Cardiac fibroblast (primary cell): ENCODE data around the gene NCOA7.

Source experiments
- DNase-seq, 2 donors: peaks; one replicate each; pipeline versions ENCODE4 v3.0.0 to v3.0.0-alpha.2; 2010; ENCODE audit warnings: low read depth in 2 of 2
- H3K4me3 ChIP-seq, 2 donors: replicated peaks in 1 of 2; 1 replicate in 1 of 2; 2 replicates in 1 of 2; pipeline ENCODE4 v1.5.1; 2011; ENCODE audit warnings: low read depth in 2 of 2, low read length in 2 of 2, mild to moderate bottlenecking in 2 of 2, moderate library complexity in 1 of 2
- CTCF ChIP-seq: IDR thresholded peaks from one replicate; pipeline ENCODE4 v1.5.1; 2011; ENCODE audit warnings: low read depth, mild to moderate bottlenecking, low read length, inconsistent platforms

NCOA7 gene

GRCh38 chr6:125819535-125820326 is 29.0 kb downstream of the NCOA7 start:
- H3K4me3 ChIP-seq = no peak overlapping the region
- no peak for DNase-seq
- no peak for TF ChIP-seq CTCF

GRCh38 chr6:125821825-125822281 is 31.1 kb downstream of the NCOA7 start:
- peak in 1 of 2 donors; percentile 41 for DNase-seq
- no peak overlapping the region for H3K4me3 ChIP-seq
- TF ChIP-seq CTCF = no peak

DNA sequence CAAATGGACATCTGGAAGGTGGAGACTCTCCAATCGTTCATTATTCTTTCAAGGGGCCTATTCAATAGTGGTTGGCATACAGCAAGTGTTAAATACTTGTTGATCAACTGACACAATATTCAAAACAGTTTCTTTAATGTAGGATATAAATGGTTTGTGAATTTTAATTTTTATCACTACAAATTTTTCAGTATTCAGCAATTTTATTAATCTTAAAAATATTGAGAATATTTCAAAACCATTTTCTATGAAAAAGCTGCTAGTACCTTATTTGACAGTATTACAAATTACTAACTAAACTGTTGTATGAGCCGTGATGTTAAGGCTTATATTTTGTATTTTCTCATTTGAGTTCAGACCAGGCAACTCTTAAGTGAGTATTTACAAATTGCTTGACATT is 32.4 kb downstream of the NCOA7 start:
- no peak for DNase-seq
- H3K4me3 ChIP-seq = no peak overlapping the region
- no peak for TF ChIP-seq CTCF

DNA sequence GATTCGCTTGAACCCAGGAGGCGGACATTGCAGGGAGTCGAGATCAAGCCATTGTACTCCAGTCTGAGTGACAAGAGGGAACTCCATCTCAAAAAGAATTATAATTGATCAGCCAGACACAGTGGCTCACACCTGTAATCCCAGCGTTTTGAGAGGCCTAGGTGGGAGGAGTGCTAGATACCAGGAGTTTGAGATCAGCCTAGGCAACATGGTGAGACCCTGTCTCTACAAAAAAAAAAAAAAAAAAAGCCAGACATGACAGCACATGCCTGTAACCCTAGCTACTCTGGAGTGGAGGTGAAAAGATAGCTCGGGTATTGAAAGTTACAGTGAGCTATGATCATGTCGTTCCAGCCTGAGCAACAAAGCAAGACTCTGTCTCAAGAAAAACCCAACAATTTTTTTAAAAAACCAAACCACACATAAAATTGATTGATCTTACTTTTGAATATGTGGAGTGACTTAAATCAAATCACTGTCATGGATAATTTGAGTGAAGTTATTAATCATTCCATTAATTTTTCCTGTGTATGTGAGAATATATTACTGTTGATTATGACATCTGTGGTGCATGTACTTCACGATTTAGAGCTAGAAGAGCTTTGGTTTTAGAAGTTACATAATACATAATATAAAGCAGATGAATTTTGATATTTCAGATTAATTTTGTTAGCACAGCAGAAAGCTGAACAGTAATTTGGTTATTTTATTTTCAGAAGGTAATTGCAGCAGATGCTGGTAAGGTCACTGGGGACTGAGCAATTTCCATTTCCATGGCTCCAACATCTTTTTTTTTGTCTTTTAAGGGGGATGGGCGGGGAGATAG is 34.4 kb downstream of the NCOA7 start:
- no peak for DNase-seq
- H3K4me3 ChIP-seq = no peak overlapping the region
- TF ChIP-seq CTCF = no peak

DNA sequence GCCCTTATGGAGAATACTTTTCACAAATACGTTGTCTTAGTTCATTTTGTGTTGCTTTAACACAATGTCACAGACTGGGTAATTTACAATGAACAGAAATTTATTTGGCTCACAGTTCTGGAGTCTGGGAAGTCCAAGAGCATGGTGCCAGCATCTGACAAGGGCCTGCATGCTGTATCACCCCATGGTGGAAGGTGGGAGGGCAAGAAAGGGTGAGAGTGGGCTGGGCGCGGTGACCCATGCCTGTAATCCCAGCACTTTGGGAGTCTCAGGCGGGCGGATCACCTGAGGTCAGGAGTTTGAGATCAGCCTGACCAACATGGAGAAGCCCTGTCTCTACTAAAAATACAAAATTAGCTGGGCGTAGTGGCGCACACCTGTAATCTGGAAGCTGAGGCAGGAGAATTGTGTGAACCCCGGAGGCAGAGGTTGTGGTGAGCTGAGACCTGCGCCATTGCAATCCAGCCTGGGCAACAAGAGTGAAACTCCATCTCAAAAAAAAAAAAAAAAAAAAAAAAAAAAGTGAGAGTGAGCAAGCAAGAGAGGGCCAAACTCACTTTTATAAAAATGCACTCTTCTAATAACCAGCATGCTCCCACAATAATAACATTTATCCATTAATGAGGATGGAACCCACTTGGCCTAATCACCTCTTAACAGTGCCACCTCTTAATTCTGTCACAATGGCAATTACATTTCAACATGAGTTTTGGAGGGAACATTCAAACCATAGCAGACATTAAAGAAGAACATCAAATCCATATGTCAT is 36.1 kb downstream of the NCOA7 start:
- H3K4me3 ChIP-seq = no peak overlapping the region
- no peak for DNase-seq
- TF ChIP-seq CTCF = no peak

DNA sequence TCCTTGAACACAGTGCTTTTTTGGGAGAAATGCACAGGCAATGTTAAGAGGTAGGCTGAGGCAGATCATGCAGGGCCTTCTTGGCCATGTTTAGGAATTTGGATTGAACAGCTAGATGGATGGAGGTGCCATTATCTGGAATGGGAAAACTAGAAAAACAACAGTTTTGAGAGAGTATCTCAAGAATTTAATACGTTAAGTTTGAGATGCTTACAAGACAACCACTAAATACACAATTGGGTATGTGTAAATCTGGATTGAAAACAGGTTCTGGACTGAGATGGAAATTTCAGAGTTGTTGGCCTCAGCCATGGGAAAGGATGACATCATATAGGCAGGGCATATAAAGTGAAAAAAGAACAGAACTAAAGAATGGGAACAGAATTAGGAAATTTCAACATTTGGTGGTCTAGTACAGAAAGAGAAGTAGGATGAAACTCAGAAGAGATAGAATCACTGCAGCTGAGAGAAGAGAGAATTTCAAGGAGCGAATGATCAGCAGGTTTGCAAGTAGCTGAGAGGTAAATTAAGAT is 37.1 kb downstream of the NCOA7 start:
- TF ChIP-seq CTCF = no peak
- H3K4me3 ChIP-seq = no peak overlapping the region
- no peak for DNase-seq
